HG03575 (cell line): Measurements from ENCODE around the gene TMEM255B.

Experiments
- ATAC-seq: cut with Tn5 transposase; IDR thresholded peaks from one replicate; pipeline ENCODE4 v1.9.1; 2021; ENCODE audit not compliant: unreplicated experiment, insufficient number of reproducible peaks, low FRiP score; ENCODE audit errors: extremely low read depth

Gene TMEM255B

DNA sequence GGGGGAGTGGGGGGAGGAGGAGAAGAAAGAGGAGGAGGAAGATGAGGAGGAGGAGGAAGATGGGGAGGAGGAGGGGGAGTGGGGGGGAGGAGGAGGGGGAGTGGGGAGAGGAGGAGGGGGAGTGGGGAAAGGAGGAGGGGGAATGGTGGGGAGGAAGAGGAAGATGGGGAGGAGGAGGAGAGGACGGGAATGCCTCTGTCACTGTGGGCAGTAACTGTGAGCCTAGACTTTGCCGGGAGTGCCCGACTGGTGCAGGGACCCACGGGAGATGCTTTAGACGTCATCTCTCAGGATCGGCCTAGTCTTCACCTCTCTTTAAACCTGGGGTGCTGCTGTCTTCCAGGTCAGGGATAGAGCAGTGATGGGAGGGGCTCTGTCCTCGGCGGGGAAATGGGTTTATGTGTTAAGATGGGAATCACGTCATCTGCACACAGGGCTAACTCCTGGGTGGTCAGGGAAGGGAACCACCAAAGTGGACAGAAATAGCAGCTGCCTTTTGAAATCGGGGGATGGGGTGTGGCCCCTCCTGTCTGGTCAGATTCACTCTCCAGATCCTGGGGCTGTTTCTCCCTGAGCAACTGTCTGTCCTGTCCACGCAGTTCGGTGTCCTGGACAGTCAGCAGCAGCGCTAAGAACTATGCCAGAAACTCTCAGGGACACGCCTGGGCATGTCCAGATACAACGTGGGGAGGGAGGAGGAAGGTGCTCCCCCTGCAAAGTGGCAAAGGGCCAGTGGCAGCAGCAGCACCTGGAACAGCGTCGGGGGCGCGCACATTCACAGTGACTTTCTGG lies 77.9 kb downstream of the TMEM255B start:
- no peak for ATAC-seq

DNA sequence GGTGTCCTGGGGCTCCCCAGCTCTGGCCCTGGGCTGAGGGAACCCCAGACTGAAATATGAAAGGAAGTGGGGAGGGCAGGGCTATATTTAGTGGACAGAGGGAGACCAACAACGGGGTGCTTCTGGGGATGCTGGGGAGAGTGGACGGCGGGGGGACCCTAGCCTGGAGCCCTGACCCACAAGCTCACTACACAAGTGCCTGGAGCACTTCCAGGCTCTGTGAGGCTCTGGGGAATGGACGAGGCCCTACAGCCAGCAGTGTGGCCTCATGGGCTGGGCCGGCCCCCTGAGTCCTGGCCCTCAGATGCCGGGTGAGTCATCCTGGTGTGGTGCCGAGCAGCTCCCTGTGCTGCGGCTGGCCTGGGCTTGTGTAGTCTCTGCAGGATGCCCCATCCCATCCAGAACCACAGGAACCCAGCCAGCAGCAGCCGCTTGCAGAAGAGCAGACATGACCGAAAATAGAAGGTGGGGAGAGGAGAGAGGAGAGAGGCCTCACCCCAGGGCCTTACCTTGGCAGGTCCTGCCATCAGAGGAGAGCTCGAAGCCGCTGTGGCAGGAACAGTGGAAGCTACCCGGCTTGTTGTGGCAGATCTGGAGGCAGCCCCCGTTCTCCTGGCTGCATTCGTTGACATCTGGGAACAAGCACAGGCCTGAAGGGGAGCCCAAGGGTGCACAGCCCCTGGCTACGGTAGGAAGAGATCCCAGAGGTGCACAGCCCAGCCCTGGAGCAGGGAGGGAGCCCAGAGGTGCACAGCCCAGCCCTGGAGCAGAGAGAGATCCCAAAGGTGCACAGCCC lies 78.7 kb downstream of the TMEM255B start:
- ATAC-seq = no peak

DNA sequence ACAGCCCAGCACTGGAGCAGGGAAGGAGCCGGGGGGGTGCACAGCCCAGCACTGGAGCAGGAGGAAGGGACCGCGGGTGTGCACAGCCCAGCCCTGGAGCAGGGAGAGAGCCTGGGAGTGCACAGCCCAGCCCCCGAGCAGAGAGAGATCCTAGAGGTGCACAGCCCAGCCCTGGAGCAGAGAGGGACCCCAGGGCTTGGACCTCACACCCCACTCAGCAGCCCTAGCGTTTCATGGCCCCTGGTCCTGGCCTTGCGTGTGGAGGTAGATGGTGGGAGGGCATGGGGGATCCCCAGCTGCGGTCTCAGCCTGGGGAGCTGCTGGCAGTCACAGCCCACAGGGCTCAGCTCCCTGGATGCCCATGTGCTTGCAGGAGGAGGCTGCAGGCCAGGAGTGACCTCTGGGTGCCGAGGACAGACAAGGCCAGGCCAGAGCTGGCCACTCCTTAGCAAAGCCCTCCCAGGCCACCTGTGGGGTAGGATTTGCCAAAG lies 79.7 kb downstream of the TMEM255B start:
- ATAC-seq = no peak

DNA sequence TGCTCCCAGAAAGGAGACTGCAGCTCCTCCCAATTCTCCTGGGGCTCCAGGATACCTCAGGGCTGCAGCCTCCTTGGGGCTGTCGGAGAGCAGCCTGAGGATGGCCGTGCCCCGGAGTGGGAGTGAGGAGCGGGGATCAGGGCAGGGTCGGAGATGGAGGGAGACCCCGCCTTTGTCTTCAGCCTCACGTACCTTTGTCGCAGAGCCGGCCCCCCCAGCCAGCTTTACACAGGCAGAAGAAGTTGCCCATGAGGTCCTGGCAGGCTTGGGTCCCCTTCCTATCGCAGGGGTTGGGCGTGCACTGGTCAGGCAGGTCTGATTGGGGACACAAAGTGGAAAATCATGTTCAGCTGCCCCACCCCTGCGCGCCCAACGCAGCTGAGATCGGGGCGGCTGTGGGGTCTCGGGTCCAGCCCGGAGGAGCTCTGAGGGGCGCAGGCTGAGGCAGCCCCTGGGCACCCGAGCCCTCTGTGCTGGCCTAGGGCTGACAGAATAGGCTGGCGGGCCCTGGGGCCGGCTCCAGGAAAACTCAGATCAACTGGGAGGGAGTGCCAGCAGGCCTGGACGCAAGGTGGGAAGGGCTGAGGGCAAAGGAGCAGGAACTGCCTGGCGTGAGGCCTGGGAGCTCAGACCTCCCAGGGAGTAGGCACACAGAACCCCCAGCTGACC lies 80.6 kb downstream of the TMEM255B start:
- ATAC-seq = no peak

DNA sequence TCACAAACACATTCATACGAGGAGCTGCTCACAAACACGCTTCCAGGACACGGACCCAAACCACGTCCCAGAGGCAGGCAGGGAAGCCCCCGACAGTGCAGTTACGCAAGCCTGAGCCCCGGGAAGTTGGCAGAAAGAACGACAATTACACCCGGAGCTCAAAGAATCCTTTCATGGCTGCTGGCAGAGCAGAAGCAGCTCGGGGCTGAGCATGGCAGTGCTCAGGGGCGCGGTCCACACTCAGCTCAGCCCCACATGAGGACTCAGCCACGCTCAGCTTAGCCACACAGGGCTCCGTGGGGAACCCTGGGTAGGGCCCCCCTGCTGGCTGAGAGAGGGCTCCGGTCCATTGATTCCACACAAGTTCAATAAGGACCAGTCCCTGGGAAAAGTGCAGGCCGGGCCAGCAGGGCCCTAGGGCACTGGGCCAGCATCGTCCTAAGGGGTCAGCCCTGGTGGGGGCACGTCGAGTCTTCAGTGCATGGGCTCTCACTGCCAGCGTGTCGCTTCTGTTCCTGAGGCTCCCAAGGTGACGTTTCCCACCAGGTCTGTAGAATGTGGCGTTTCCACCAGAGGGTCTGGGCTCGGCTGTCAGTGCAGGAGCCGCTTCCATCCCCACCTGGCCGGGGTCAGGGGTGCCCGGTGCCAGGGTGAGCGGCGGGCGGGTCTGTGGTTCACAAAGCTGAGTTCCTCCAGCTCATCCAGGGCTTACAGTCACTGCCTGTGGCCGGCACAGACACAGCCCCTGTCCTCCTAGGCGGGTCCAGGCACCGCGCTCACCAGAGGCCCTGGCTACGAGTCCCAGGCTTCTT lies 81.7 kb downstream of the TMEM255B start:
- no peak for ATAC-seq

DNA sequence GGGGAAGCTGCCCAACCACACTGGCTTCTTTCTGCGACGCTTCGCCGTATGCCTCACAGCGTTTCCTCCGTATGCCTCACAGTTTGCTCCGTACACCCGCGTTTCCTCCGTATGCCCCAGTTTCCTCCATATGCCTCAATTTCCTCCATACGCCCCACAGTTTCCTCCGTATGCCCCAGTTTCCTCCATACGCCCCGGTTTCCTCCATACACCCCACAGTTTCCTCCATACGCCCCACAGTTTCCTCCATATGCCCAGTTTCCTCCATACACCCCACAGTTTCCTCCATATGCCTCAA lies 82.3 kb downstream of the TMEM255B start:
- no peak for ATAC-seq

DNA sequence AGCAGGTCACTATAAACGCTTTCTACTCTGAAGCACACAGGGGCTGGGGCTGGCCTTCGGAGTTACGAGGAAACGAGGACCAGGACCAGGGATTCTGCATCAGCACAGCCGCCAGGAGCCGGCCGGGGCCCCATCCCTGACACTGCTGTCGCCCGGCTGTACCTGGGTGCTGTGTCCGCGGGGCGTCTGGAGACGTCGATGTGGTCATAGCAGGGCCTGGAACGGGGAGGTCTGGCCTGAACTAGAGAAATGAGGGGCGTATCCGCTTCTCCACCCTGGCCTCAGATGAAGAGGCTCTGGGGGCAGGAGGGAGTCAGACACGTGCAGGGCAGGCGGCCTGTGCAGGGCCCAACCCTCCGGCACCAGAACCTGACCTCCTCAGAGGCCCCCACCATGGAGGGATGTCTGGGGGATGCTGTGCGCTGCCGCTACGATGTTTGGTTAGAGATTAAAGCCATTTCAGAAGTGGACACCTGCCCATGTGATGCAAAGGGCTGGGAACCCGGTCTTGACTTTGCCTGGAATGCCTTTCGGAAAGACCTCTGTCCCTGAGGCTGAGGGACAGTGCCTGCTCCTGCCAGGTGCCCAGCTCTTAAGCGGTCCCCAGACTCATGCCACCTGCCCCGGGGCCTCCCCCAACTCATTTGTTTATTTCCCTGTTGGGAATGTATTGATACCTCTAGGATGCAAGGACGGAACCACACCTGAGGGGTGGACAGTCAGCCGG lies 83.5 kb downstream of the TMEM255B start:
- ATAC-seq = no peak

DNA sequence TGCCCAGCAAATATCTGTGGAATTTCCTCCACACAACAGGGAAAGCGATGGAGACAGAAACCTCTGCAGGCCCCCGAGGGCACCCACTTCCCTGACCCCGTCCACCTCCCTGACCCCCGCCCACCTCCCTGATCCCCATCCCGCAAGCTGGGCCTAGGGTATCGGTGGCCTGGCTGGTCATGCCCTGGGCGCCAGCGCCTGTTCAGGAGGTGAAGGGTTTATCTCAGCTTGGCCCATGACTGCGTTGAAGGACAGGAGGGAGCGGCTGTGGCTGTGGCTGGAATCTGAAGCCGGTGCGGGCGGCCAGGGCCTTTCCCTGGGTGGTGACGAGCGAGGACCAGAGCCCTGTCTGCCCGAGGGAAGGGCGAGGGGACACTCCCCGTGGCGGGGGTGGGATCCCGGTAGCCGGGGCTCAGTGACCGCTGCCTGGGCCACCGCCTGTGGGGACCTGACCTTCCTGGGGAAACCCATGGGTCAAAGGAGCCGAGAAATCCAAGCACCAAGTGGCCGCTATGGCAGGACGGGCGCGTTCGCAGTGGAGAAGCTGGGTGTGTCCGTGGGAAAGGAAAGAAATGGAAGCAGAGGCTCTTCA lies 84.1 kb downstream of the TMEM255B start:
- ATAC-seq = no peak

DNA sequence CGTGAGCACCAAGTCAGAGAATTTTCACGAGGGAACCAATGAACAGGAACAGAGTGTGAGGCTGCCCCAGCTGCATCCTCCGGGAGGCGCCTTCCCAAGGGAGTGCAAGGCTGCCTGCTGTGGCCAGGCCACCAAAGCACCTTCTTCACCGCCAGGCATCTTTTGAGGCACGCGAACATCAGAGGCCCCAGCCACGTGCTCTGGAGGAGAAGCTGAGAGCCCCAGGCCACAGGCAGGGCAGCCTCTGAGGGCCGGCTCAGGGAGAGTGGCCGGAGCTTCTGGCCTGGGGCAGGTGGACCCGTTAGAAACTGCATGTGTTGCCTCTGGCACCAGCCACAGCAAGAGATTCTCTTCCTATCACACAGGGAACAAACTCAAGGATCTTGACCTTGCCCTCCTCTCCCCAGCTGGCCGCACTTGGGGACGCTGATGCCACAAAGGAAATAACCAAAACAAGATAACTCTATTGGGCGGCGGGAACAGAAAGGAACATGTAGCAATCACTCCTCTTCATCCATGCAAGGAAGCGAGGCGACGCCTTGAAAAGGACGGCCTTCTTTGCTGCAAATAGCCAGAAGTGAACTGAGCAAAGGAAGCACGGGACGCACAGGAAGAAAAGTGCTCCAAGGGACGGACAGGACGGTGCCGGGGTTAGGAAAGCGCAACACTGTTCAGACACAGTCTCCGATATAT lies 85.0 kb downstream of the TMEM255B start:
- ATAC-seq = no peak

DNA sequence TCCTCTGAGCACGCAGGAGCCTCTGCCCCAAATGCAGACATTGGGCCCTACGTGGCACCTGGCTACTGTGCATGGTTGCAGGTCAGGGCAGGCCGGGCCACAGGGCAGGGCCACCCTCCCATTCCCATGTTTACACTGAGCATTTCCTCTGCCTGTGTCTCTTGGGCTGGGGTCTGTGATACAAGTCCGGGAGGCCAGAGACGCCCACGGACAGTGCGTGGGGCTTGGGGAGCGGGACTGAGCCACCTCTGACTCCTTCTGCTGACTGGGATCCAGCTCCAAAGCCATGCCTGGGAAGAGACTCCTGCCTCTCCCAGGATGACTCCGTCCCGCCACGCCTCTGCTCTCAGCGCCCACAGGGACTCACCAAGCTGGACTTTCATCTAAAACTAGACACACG lies 86.0 kb downstream of the TMEM255B start:
- no peak for ATAC-seq

DNA sequence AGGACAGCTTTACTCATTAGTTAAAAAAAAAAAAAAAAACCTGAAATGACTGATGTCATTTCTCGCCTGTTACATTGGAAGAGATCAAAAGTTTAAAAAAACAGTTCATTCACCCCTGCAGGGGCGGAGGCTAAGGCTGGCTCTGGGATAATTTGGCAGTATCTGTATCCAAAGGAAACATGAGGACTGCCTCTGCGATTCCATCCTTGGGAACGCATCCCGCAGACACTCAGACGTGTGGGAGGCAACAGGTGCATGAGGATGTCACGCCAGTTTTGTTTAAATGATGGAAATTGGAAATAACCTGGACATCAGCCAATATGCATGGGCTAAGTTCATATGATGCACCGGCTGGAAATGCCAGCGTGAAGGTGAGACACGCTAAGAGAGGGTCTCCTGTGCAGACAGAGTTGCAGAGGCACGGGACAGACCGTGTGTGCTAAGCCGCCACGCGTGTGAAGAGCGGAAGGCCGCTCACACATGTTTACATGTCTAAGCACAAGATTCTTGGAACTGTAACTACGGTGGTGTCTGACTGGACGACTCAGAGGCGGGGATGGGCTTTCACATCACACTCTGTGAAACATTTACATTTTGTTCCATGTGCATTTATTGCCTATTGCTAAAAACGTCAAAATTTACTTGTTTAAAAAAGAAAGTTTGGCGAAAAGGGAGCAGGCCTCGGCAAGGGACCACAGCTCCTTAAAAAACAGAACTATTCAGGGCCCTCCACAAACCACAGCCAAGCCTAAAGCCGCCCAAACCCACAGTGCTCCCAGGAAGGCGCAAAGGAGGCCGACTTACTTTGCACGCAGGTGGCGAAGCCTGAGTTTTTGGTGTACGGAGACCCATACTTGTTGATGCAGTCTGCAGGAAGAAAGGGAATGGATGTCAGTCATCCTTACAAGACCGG lies 87.0 kb downstream of the TMEM255B start:
- no peak for ATAC-seq

DNA sequence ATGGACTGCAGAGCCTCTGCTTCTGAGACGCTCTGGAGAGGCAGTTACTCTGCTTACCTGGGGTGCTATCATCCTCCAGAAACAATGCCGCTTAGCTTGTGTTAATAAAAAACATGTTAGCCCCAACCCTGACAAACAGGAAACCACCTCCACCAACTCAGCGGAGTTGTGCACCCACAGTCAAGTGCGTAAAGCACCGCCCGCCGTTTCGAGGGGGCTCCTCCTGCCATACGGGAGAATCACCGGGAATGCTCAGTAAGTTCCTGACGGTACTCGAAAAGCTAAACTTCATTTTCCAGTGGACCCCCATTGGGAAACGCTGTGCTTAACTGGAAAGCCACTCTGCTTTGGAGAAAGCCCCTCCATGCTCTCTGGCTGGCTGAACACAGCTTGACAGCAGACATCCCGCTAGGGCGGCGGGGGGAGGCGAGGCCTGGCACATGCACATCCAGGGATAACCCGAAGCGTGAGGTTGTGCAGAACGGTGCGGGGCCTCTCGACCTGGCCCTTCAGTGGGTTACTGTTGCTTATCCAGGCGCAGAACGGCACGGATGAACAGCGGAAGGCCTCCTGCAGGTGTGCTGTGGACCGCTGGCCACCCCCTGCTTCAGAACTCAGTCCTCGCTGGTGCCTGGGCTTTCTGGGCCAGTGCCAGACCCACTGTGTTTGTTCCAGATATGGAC lies 87.8 kb downstream of the TMEM255B start:
- no peak for ATAC-seq

DNA sequence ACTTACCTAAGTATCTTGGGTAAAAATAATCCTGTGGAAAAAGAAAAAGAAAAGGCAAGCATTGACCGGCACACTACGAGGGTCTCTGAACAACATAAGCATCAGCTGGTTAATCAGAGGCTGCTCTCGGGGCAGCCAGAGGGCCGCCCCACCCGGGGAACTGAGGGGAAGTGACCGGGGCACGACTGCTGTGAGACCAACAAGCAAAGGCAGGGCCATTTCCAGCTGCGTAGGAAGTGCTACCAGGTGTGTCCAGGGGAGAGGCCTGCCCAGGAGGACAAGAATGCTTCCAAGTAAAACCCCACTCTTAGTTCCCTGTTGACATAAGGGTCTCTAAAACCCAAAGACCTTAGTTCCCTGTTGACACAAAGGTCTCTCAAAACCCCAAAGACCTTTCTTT lies 89.0 kb downstream of the TMEM255B start:
- ATAC-seq = no peak

DNA sequence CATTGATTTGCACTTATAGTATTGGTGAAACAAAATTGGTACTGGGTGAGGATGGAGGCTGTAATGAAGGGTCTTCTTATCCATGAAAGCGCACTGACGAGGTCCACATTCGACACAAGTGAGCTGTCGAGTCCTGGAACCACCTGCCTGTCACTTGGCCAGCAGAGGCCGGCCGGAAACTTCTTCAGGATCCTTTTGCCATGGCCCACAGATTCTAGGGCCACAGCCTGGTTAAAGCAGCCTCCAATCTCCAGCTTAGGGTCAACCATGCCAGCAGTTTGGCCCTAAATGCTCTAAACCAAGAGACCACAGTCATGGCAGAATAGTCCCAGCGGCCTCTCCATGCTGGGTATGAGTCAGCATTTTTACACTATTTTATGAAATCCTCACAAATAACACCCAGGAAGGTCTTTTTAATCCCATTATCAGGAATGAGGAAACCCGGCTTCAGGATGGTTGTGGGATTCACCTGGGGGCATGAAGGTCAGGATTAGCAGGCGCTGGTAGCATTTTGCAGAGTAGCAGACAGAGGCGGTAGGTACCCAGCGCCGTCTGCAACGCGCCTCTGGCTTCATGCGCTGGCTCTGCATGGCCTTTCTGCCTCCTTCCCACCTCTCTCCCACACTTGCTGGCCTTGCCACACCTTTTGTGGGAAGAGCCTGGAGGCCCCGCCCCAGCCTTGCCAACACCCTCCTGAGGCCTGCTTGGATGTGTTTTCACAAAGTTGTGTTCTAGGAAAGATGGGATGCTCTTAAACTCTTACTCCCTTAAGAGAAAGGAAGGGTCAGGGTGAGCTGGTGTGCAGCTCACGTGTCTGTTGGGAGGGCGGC lies 89.6 kb downstream of the TMEM255B start:
- ATAC-seq = no peak

DNA sequence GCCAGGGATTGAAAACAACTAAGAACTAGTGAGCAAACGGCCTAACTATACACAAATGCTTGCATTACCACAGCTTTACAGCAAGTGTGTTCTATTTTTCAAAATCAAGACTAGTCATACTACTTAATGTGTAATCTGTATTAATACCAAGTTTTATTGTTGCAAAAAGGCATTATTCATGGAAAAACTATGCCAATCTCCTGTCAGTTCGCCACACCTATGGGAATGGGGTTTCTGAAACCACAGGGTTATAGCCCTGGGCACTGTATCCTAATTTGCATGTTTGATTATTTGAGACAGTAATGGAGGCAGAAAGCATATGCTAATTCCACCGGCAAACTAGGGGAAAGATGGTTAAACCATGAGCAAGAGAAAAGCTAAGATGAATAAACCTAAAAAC lies 90.5 kb downstream of the TMEM255B start:
- no peak for ATAC-seq
